GM12878 (cell line): ENCODE measurements around the gene ANKRD62.

ENCODE experiments used
- CTCF ChIP-seq, 3 experiments: IDR thresholded peaks in 2 of 3; conservative IDR thresholded peaks in 1 of 3; 2 replicates each; pipeline ENCODE4 v1.5.1; 2011; ENCODE audit warnings: low read depth in 3 of 3, low read length in 3 of 3, mild to moderate bottlenecking in 3 of 3, control low read depth in 2 of 3, moderate library complexity in 2 of 3, inconsistent platforms in 1 of 3, mixed read lengths in 1 of 3; ENCODE audit not compliant: control insufficient read depth in 2 of 3, insufficient read depth in 1 of 3; ENCODE audit errors: extremely low read depth in 1 of 3
- MYB ChIP-seq: fragments of 150-350 bp; IDR thresholded peaks from 2 replicates; pipeline ENCODE4 v1.6.1; 2014; ENCODE audit warnings: mild to moderate bottlenecking, low read depth, low read length, borderline replicate concordance
- POLR2A ChIP-seq: IDR thresholded peaks from 2 replicates; pipeline ENCODE4 v1.6.1; 2011; ENCODE audit warnings: low read depth, mild to moderate bottlenecking, low read length
- POU2F2 ChIP-seq: IDR thresholded peaks from 3 replicates; pipeline ENCODE4 v1.6.1; 2011; ENCODE audit warnings: low read depth, mild to moderate bottlenecking, low read length, borderline replicate concordance
- SMAD1 ChIP-seq: fragments of 450-650 bp; IDR thresholded peaks from 2 replicates; pipeline ENCODE4 v1.6.1; 2018; ENCODE audit warnings: mild to moderate bottlenecking, low read depth; ENCODE audit not compliant: partially characterized antibody
- YBX1 ChIP-seq: fragments of 450-650 bp; IDR thresholded peaks from 2 replicates; pipeline ENCODE4 v1.6.1; 2016; ENCODE audit warnings: antibody characterized with exemption

- TF ChIP-seq POLR2A (no peak), MYB (no peak), CTCF (IDR thresholded peaks at IDR 0.05 in 2 of 3, conservative IDR thresholded peaks at IDR 0.05 in 1 of 3; ENCODE audit: control insufficient read depth in 2 of 3, extremely low read depth in 1 of 3, insufficient read depth in 1 of 3, low read depth in 3 of 3, low read length in 3 of 3) (no peak), POU2F2 (no peak), SMAD1 (no peak), YBX1 (no peak)
Observed at GRCh38 chr18:12155996-12156395, 62.4 kb downstream of the ANKRD62 start.
